NCI-H526 (cell line): Measurements from ENCODE around the gene ZFYVE19.

Experiments used
- DNase-seq, 2 experiments: peaks; one replicate each; lab custom pipeline; 2025; lab: John Stamatoyannopoulos, UW

Gene ZFYVE19, protein sequence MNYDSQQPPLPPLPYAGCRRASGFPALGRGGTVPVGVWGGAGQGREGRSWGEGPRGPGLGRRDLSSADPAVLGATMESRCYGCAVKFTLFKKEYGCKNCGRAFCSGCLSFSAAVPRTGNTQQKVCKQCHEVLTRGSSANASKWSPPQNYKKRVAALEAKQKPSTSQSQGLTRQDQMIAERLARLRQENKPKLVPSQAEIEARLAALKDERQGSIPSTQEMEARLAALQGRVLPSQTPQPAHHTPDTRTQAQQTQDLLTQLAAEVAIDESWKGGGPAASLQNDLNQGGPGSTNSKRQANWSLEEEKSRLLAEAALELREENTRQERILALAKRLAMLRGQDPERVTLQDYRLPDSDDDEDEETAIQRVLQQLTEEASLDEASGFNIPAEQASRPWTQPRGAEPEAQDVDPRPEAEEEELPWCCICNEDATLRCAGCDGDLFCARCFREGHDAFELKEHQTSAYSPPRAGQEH

DNA sequence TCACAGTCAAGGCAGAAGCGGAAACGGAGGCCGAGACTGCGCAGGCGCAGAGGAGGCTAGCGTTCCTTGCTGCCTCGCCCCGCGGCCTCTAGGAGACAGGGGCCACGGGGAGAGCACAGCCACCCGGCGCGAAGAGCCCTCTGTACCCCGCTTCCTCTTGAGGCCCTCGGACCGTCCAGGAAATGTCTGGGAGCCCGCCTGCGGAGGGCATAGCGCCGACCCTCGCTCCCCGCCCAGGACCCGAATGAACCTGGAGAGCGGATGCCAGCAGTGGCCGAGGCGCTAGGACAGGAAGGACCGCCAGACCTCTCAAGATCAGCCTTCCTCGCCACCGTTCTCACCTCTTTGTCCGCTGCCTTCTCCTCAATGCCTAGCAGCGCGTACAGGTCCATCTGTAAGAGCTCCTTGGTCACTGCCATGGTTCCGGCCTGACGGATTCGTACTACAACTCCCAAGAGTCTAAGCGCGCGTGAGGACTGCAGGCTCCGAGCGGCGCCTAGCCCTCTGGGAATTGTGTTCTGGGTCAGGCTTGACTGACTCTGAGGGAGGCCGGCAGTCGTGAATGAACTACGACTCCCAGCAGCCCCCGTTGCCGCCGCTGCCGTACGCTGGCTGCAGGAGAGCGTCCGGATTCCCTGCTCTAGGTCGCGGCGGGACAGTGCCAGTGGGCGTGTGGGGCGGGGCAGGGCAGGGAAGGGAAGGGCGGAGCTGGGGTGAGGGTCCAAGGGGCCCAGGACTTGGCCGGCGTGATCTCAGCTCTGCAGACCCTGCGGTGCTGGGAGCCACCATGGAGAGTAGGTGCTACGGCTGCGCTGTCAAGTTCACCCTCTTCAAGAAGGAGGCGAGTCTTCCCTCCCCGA, at the start of gene ZFYVE19, which contains the start of gene DNAJC17:
TSS of gene ZFYVE19 (plus strand) at position 62 of the 860 bp plus-strand sequence. CDS start at position 563, 501 bp downstream.
TSS of gene DNAJC17 (minus strand) at position 446 of the 860 bp plus-strand sequence. CDS start at position 419, 27 bp downstream.
- peak; percentile 96 to 99 for DNase-seq

DNA sequence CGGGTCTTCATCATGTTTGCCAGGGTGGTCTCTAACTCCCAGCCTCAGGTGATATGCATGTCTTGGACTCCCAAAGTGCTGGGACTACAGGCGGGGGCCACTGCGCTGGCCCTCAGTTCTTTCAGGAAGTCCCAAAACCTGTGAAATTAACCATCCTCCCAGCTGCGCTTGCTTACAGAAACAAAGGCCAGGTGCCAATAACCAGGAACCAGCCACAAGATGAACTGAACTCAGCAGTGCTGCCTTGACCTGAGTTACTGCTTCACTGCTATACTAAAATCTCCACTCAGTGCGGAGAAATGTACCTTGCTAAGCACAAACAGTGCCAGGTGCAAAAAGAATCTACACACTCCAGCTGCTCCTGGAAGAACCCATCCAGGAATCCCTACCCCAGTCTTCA, 46.9 kb upstream of the ZFYVE19 start:
- DNase-seq: no peak

DNA sequence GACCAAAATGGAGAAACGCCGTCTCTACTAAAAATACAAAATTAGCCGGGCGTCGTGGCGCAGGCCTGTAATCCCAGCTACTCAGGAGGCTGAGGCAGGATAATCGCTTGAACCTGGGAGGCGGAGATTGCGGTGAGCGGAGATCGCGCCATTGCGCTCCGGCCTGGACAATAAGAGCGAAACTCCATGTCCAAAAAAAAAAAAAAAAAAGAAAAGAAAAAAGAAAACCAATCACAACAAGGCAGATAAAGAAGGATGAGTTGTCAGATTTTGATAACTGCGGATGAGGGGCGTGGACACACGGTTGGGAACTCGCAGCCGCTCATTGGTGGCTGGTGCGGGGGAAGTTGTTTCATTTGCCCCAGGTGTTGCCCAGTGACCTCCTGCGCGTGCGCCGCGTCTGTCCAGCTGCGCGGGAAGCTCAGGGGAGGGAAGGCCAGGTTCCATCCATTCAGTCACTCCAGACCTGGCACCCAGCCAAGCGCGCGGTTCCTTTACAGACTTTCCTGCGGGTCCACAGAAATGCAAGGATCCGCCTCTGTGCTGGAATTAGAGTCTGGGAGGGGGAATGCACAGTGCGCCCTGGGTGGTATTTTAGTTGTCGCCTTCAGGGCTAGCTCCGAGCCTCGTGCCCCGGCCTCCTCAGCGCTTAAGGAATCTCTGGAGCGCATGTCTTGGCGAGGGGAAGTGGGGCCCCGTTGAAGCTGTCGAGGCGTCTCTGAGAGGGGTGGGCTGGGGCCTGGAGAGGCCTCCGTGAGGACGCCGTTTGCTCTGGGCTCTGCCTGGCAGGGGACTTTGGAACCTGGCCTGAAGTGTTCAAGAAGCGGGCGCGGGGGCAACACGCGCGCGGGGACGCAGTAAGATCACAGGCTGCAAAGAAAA, 43.7 kb upstream of the ZFYVE19 start:
- peak; percentile 61 to 85 for DNase-seq

DNA sequence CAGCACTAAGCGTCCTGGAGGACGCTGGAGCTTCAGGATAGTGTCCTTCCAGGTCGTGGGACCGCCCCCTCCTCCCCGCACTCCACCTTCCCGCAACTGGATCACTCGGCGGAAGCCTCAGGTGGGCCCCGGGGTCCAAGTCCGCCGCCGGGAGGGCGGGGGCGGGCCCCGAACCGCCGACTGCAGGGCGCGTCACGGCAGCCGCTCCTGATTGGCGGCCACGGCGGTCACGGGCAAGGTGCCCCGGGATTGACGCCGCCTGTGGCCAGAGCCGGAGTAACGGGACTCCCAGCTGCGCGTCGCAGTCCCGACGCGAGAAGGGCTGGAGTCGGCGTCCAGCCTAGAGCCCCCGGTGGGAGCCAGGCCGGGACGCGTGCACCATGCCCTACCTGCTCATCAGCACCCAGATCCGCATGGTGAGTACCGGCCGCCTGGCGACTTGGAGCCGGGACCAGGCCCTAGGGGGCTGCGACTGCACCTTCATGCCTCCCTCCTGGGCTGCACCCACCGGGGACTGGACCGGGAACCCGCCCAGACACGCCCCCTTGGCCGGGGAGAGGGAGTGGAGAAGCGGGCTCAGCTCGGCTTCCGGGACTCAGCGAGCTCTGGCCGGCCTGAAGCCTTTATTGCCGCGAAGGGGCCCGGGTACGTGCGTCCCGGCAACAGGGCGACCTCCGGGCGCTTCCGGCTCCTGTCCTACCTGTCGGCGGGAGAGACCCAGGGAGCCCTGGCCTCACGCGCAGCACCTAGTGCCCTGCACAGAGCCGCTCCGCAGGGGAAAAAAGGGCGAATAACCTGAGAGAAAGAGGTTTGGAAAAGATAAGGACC, 42.9 kb upstream of the ZFYVE19 start, which contains the start of gene GCHFR:
TSS of gene GCHFR (plus strand) at position 268 of the 828 bp plus-strand sequence. CDS start at position 381, 113 bp downstream.
- DNase-seq: peak; percentile 62 to 88

DNA sequence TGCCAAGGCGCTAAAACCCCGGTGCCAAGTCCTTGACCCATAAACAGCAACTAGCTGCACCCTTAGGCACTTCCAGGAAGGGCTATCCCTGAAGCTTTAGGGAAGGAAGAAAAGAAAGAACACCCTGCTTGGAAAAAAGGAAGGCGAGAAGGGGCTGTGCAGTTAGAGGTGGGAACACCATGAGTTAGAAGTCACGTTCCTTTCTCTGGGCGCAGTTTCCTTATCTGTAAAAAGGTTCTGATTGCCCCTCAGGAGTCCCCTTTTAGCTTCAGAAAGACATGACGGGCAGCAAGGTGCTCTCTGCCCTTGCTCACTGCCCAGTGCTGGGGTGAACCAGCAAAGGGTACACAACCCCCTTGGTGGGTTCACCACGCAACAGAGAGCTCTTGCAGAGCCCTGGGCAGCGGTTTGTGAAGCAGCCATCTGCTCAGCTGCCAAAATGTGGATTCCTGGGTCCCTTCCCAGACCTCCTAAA, 42.2 kb upstream of the ZFYVE19 start:
- DNase-seq: peak in 1 of 2 experiments; percentile 54

DNA sequence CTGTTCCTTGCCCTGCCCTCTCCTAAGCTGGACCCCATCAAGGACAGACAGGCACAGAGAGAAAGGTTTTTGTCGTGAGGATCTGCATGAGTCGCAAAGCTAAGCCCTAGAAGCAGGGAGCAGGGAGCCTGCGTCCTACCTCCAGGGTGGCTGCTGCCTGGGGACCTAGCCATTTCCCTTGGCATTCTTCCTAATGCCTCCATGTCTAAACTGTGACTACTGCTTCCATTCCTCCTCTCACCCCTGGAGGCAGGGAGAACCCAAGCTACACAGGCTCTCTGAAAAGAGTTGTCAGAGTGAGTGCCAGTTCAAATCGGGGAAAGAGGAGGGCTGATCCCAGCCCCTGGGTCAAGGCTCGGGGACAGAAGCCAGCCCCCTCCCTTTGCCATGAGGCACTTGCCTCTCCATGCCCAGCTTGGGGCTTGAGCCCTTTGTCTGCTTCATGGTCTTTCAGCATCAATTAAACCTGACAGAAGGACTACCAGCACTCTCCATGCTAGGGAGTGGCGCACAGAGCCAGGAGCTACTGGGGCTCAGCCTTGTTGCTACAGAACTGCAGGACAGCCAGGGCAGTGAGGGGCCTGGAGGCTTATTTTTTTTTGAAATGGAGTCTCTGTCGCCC, 40.6 kb upstream of the ZFYVE19 start:
- no peak for DNase-seq

DNA sequence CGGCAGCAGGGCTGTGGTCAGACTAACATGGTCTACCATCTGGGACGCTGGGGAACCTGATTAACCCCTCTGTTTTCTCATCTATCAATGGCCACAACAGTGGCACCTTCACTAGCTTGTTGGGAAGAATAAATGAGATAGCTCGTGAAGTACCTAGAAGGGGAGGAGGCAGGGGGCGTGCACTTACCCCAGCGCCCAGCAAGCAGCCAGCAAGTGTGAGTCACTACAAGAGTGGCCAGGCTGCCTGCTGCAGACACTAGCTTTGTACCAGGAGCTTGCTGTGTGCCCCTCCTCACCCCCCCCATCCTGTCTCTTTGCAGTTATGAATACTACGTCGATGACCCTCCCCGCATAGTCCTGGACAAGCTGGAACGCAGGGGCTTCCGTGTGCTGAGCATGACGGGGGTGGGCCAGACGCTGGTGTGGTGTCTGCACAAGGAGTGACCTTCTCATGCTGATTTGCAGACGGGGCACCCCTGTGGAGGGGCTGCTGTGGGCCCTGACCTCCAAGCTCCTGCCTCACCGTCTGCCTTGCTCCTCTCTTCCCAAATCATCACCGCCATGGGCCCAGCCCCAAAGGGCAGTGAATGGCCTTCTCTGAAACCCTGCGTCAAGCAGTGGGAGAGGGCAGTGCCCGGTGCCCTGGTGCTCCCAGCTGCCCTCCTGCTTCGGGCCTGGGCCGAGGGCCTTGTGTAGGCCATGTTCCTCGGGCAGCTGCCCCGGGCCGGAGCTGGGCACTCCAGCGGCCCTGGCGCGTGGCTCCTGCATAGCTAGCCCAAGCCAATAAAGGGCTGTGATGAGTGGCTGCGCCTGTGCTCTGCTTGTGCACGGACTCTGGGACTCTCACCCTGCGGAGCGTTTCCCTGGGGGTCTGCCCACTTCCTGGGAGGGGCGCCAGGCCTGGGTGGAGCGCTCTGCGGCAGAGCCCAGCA, 39.7 kb upstream of the ZFYVE19 start:
- DNase-seq: no peak

DNA sequence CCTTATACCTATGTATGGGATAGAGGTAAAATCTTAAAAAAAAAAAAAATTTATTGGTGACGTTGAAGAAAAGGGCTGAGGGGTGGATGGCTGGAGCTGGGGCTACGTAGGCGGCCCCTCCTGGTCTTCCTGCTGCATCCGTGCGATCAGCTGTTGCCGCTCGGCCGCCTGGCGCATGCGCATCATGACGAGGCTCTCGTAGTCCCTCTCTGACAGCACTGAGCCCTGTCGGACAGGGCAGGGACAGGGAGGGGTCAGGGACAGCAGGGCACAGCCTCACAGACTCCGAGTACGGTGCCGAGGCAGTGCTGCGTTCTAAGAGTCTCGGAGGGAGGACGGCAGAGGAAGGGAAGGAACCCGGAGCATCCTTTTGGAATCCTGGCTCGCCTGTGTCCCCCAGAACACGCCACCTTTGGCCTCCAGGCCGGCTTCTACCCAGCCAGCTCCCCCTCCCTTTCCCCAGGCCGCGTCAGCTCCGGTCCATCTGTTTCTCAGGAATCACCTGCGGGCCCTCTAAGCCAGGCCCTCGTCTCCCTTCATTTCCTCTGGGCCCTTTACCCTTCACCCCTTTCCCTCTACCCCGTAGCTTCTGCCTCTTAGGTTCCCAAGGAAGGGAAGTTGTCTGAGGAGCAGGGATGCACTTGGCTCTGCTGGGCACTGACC, 38.9 kb upstream of the ZFYVE19 start:
- no peak for DNase-seq

DNA sequence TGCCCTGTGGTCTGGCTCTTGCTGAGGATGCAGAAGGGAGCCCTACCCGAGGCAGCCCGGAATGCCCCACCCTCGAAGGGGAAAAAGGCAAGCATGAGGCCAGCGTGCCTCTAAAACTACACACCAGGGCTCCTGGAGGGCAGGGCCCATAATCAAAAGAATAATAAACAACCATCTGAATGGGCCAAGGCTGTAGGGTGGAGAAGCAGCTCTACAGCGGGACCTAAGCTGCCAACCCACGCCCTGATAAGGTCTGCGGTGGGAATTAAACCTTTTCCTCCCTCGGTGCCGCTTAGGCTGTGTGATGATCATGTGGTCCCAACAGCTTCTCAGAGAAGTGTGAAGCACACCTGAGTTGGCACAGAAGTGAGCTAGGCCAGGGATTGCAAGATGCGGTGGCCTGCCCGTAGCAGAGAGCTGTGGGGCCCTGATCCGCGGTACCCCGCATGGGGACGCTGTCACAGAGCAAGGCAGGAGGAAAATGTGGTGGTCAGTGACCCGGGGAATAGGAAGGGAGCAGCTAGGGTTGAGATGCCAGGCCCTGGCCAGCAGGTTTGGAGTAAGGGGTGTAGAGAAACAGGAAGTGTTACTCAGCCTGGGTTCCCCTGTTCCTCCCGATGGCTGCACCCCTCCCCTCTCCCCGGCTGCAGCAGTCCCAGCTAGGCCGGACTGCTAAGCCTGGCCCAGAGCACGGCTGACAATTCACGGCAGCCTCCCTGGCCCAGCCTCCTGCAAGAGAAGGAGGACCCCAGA, 38.2 kb upstream of the ZFYVE19 start:
- no peak for DNase-seq

DNA sequence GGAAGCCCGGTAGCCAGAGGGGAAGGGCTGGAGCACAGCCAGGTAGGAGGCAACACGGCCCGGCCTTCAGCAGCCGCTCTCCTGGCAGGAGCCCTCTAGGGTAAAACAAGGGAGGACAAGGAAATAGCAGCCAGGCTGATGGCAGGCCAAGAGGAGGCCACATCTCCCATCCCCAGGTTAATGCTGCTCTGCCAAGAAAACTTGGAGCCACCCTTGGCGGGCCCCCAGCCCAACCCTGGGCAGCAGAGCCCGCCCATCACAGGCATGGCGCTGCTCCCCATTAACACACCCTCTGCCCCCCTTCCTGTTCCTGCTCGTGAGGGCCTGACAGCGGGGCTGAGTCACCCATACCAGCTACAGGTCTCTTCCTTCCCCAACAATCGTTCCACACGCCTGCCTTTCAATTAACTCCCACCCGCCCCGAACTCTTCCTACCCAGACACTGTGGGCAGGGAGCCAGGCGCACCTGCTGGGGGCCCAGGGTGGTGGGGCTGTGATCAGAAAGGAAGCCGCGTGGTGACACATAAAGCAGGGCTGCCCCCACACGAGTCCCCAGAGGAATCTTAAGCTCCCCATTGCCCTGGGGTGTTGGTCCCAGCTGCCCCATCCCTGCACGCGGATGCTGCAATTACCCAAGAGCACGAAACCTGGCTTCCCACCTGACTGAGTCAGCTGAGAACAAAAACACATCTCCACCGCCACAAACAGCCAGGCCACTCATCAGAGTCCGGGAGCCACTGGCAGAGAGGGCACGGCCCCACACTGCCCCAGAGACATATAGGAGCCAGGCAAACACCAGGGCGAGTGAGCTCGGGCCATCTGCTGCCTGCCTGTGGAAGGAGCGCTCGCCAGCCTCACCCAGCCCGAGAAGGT, 37.4 kb upstream of the ZFYVE19 start, which contains the start of gene C15orf62:
TSS of gene C15orf62 (plus strand) at position 707 of the 873 bp plus-strand sequence. CDS start 516 bp downstream, outside the sequence.
- no peak for DNase-seq

DNA sequence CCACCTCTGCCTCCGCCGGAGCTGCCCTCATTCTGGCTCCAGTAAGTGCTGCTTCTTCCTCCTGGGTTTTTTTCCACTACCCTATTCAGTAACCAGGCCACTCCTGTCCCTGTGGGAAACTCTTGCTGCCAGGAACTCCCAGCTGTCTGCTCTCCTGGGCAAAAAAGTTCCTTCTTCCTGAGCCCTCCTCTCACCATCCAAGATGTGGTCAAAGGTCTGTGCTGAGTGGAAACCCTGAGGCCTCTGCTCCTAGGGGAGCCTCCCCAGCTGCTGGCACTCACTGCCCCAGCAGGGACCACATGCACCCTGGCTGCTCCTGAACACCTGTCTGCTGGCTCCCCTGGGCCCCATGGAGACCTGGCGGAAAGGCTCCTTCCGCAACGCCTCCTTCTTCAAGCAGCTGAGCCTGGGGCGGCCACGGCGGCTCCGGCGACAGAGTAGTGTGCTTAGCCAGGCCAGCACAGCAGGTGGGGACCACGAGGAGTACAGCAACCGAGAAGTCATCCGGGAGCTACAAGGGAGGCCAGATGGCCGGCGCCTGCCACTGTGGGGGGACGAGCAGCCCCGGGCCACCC, 36.7 kb upstream of the ZFYVE19 start:
- DNase-seq: no peak

DNA sequence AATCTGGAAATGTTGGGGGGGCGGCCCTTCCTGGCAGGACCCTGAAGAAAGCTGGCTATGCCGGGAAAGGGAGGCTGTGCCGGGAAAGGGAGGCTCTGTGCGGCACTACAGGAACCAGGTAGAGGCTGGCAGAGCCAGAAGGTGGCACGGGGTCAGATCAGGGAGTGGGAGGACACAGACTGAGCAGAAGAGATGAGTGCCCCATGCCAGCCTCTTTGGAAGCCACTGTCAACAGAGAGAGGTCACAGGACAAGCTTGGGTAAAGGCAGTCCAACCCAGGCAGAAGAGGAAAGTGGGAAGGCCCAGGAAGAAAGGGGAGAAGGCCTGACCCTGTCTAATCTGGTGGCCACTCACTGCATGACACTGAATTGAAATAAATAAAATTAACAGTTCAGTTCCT, 35.6 kb upstream of the ZFYVE19 start:
- DNase-seq: no peak

DNA sequence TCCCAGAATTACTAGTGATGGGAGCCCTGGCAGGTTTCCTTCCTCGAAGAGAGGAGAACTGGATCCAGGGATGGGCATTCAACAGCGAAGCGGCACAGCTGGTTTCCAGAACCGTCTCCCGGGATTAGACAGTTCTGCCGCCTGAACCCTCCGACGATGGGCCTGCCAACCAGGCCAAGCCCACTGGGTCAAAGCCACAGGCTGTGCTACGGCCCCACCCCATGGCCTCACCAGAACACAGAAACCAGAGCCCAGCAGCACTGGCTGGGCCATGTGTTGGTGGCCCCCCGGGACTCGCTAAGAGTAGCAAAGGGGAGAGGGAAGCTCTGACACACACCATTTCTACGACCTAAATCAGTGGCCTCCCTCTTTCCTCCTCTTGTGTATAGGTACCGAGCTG, 34.9 kb upstream of the ZFYVE19 start:
- no peak for DNase-seq

DNA sequence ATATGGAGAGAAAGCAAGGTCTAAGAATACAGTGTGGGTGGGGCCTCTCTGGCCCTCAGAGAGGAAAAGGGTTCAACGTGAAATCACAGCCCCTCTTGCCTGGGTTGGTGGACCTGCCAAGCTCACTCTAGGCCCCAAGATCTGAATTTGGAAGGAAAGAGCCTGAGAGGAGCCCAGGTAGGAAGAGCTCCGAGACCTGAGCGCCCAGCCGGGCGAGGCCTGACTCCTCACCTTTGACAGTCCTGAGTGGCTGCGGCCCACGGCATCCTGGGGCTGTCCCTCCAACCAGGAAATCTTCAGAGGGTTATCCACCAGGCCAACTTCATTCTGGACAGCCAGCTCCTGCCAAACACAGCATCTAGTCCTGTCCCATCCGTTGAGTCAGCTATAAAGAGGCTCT, 33.4 kb upstream of the ZFYVE19 start:
- DNase-seq: no peak

DNA sequence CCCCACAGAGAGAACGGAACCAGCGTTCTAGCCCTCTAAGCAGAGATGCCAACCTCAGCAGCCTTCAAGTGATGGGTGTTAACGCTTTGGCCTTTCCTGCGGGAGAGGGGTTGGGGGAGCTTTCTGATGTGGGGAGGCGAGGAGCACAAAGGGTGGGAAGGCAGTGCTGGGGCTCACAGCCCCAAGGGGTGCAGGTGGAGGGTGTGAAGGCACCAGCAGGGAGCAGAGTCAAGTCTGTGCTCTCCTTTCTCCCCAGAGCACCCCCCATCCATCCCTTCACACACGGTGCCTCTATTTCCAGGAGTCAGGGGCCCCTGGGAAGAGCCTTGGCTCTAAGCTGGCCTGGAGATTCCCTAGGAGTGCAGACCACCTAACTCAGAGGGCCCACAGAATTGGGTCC, 33.0 kb upstream of the ZFYVE19 start:
- DNase-seq: no peak

DNA sequence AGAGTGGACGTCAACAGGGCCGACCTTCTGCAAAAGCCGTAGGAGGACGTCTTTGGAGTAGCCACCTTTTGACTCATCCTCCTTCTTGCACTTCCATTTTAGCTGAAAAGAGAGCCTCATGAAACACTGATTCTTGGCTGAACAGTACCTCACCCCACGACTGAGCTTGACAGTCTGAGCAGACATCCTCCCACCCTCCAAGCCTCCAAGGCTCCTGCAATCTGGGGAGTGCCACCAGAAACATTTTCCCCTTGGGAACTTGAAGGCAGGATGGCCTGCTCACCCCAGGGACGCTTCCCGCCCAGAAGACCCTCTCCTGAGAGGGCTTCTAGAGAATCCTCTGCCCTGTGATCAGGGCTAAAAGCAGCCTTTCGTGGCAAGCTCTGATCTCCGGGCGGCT, 31.9 kb upstream of the ZFYVE19 start:
- DNase-seq: no peak
